ENCODE data around the gene STYXL1. TPM values are rescaled to one million over a fixed set of nuclear protein-coding genes. Genes with fewer than 3 reads are reported as not detected.
A peak's percentile ranks its signal among the peaks of the same experiment; 100 is the strongest.
"Not testable (repeated sequence)": the region's sequence is repeated elsewhere in the genome, so short reads cannot be mapped to it uniquely, and the experiment has no call there.

The STYXL1 gene
- total RNA-seq, 1 donor from 2014 or later, result 28.5 TPM

- Mint-ChIP-seq H3K4me3 (ENCODE audit: unreplicated experiment) (no peak overlapping the region), H3K9me3 (ENCODE audit: low read depth) (no peaks in the 10 kb centered on the region), H3K27me3 (ENCODE audit: low read depth) (no peaks in the 10 kb centered on the region), H3K4me1 (ENCODE audit: low read depth) (no peaks in the 10 kb centered on the region), H3K36me3 (ENCODE audit: low read depth) (peaks cover 22% of the 10 kb centered on the region), H3K27ac (ENCODE audit: unreplicated experiment) (no peak overlapping the region)
- no peak for DNase-seq (ENCODE audit: low spot score)
- no peak for TF ChIP-seq CTCF (IDR thresholded peaks at IDR 0.05)
These were observed 8.4 kb upstream of the STYXL1 start for GRCh38 chr7:76056241-76056640.

- peak; percentile 48 for DNase-seq (ENCODE audit: low spot score)
These were observed 6.6 kb upstream of the STYXL1 start for GRCh38 chr7:76054123-76055120.

GRCh38 chr7:76053461-76053860 lies 5.7 kb upstream of the STYXL1 start:
- H3K4me3 Mint-ChIP-seq (ENCODE audit: unreplicated experiment), result no peak overlapping the region
- H3K9me3 Mint-ChIP-seq (ENCODE audit: low read depth), result no peaks in the 10 kb centered on the region
- H3K27me3 Mint-ChIP-seq (ENCODE audit: low read depth), result no peaks in the 10 kb centered on the region
- peaks cover 20% of the 10 kb centered on the region for H3K4me1 Mint-ChIP-seq (ENCODE audit: low read depth)
- peaks cover 11% of the 10 kb centered on the region for H3K36me3 Mint-ChIP-seq (ENCODE audit: low read depth)
- no peak overlapping the region for H3K27ac Mint-ChIP-seq (ENCODE audit: unreplicated experiment)
- no peak for TF ChIP-seq CTCF (IDR thresholded peaks at IDR 0.05)
- no peak for DNase-seq (ENCODE audit: low spot score)

More at GRCh38 chr7:76054123-76055120, 6.6 kb upstream of the STYXL1 start:
- no peak for TF ChIP-seq CTCF (IDR thresholded peaks at IDR 0.05)
- Mint-ChIP-seq H3K27ac (ENCODE audit: unreplicated experiment) (no peak overlapping the region), H3K36me3 (ENCODE audit: low read depth) (peaks cover 14% of the 10 kb centered on the region), H3K4me3 (ENCODE audit: unreplicated experiment) (no peak overlapping the region), H3K9me3 (ENCODE audit: low read depth) (no peaks in the 10 kb centered on the region), H3K27me3 (ENCODE audit: low read depth) (no peaks in the 10 kb centered on the region), H3K4me1 (ENCODE audit: low read depth) (peaks cover 10% of the 10 kb centered on the region)

GRCh38 chr7:76052681-76053080 lies 4.9 kb upstream of the STYXL1 start:
- H3K4me3 Mint-ChIP-seq (ENCODE audit: unreplicated experiment); H3K27me3 Mint-ChIP-seq (ENCODE audit: low read depth); H3K27ac Mint-ChIP-seq (ENCODE audit: unreplicated experiment); H3K36me3 Mint-ChIP-seq (ENCODE audit: low read depth); H3K9me3 Mint-ChIP-seq (ENCODE audit: low read depth); DNase-seq (ENCODE audit: low spot score): not testable (repeated sequence)
- peaks cover 21% of the 10 kb centered on the region for H3K4me1 Mint-ChIP-seq (ENCODE audit: low read depth)

- Mint-ChIP-seq H3K27me3 (ENCODE audit: low read depth) (no peaks in the 10 kb centered on the region), H3K4me1 (ENCODE audit: low read depth) (peaks cover 21% of the 10 kb centered on the region), H3K9me3 (ENCODE audit: low read depth) (no peaks in the 10 kb centered on the region), H3K4me3 (ENCODE audit: unreplicated experiment) (no peak overlapping the region), H3K36me3 (ENCODE audit: low read depth) (peaks cover 3% of the 10 kb centered on the region), H3K27ac (ENCODE audit: unreplicated experiment) (no peak overlapping the region)
- no peak for DNase-seq (ENCODE audit: low spot score)
- no peak for TF ChIP-seq CTCF (IDR thresholded peaks at IDR 0.05)
These were observed 4.0 kb upstream of the STYXL1 start for GRCh38 chr7:76051840-76052239.
